Measurements from ENCODE around the gene MED27. TPM values are rescaled to one million over a fixed set of nuclear protein-coding genes. Genes with fewer than 3 reads are reported as not detected.

MED27 gene
- total RNA-seq, 1 experiment from 2014 or later, result 33.1 TPM

- Histone ChIP-seq H3K4me3 (no peak overlapping the region), H3K27me3 (replicated peaks) (no peaks in the 10 kb centered on the region), H3K27ac (no peak overlapping the region), H3K36me3 (no peaks in the 10 kb centered on the region), H3K9me3 (replicated peaks) (no peaks in the 10 kb centered on the region), H3K4me1 (replicated peaks) (no peaks in the 10 kb centered on the region)
- DNase-seq (ENCODE audit: low read depth in 1 of 2, low spot score in 2 of 2), result no peak
These were observed 214.0 kb downstream of the MED27 start for GRCh38 chr9:131865446-131866195.

GRCh38 chr9:131864531-131864930, 215.1 kb downstream of the MED27 start:
- Histone ChIP-seq H3K4me3 (no peak overlapping the region), H3K9me3 (replicated peaks) (no peaks in the 10 kb centered on the region), H3K27me3 (replicated peaks) (no peaks in the 10 kb centered on the region), H3K4me1 (replicated peaks) (no peaks in the 10 kb centered on the region), H3K27ac (no peak overlapping the region), H3K36me3 (no peaks in the 10 kb centered on the region)
- no peak for DNase-seq (ENCODE audit: low read depth in 1 of 2, low spot score in 2 of 2)

GRCh38 chr9:131863306-131863896, 216.3 kb downstream of the MED27 start:
- no peaks in the 10 kb centered on the region for H3K4me1 ChIP-seq (replicated peaks)

GRCh38 chr9:131862261-131862660, 217.4 kb downstream of the MED27 start:
- no peaks in the 10 kb centered on the region for H3K4me1 ChIP-seq (replicated peaks)
- no peak for DNase-seq (ENCODE audit: low read depth in 1 of 2, low spot score in 2 of 2)
- H3K27ac ChIP-seq, result no peak overlapping the region
- no peaks in the 10 kb centered on the region for H3K36me3 ChIP-seq
- H3K9me3 ChIP-seq (replicated peaks), result no peaks in the 10 kb centered on the region
- H3K27me3 ChIP-seq (replicated peaks), result no peaks in the 10 kb centered on the region
- H3K4me3 ChIP-seq, result no peak overlapping the region

More at GRCh38 chr9:131863306-131863896, 216.3 kb downstream of the MED27 start:
- DNase-seq (ENCODE audit: low read depth in 1 of 2, low spot score in 2 of 2), result no peak
- Histone ChIP-seq H3K27ac (no peak overlapping the region), H3K27me3 (replicated peaks) (no peaks in the 10 kb centered on the region), H3K4me3 (no peak overlapping the region), H3K36me3 (no peaks in the 10 kb centered on the region), H3K9me3 (replicated peaks) (no peaks in the 10 kb centered on the region)

GRCh38 chr9:131860430-131860829, 219.2 kb downstream of the MED27 start:
- Histone ChIP-seq H3K27me3 (replicated peaks) (no peaks in the 10 kb centered on the region), H3K36me3 (no peaks in the 10 kb centered on the region), H3K27ac (no peak overlapping the region), H3K4me3 (no peak overlapping the region), H3K4me1 (replicated peaks) (no peaks in the 10 kb centered on the region), H3K9me3 (replicated peaks) (no peaks in the 10 kb centered on the region)
- DNase-seq (ENCODE audit: low read depth in 1 of 2, low spot score in 2 of 2), result no peak

GRCh38 chr9:131858147-131858546, 221.5 kb downstream of the MED27 start:
- no peaks in the 10 kb centered on the region for H3K9me3 ChIP-seq (replicated peaks)
- H3K27ac ChIP-seq, result no peak overlapping the region
- no peaks in the 10 kb centered on the region for H3K4me1 ChIP-seq (replicated peaks)
- DNase-seq (ENCODE audit: low read depth in 1 of 2, low spot score in 2 of 2), result no peak
- no peak overlapping the region for H3K4me3 ChIP-seq
- no peaks in the 10 kb centered on the region for H3K36me3 ChIP-seq
- no peaks in the 10 kb centered on the region for H3K27me3 ChIP-seq (replicated peaks)

GRCh38 chr9:131856105-131856504, 223.6 kb downstream of the MED27 start:
- no peak overlapping the region for H3K4me3 ChIP-seq
- no peaks in the 10 kb centered on the region for H3K4me1 ChIP-seq (replicated peaks)
- H3K9me3 ChIP-seq (replicated peaks), result no peaks in the 10 kb centered on the region
- no peaks in the 10 kb centered on the region for H3K36me3 ChIP-seq
- no peaks in the 10 kb centered on the region for H3K27me3 ChIP-seq (replicated peaks)
- no peak for DNase-seq (ENCODE audit: low read depth in 1 of 2, low spot score in 2 of 2)
- no peak overlapping the region for H3K27ac ChIP-seq

GRCh38 chr9:131854896-131855613, 224.6 kb downstream of the MED27 start:
- Histone ChIP-seq H3K36me3 (no peaks in the 10 kb centered on the region), H3K4me3 (no peak overlapping the region), H3K27me3 (replicated peaks) (no peaks in the 10 kb centered on the region), H3K4me1 (replicated peaks) (no peaks in the 10 kb centered on the region), H3K9me3 (replicated peaks) (no peaks in the 10 kb centered on the region), H3K27ac (no peak overlapping the region)
- DNase-seq (ENCODE audit: low read depth in 1 of 2, low spot score in 2 of 2), result no peak

GRCh38 chr9:131854334-131854733, 225.3 kb downstream of the MED27 start:
- no peaks in the 10 kb centered on the region for H3K4me1 ChIP-seq (replicated peaks)
- no peaks in the 10 kb centered on the region for H3K27me3 ChIP-seq (replicated peaks)
- H3K36me3 ChIP-seq, result no peaks in the 10 kb centered on the region
- DNase-seq (ENCODE audit: low read depth in 1 of 2, low spot score in 2 of 2), result no peak
- no peaks in the 10 kb centered on the region for H3K9me3 ChIP-seq (replicated peaks)
- H3K4me3 ChIP-seq, result no peak overlapping the region
- no peak overlapping the region for H3K27ac ChIP-seq

- Histone ChIP-seq H3K4me3 (no peak overlapping the region), H3K27me3 (replicated peaks) (no peaks in the 10 kb centered on the region), H3K4me1 (replicated peaks) (no peaks in the 10 kb centered on the region), H3K36me3 (no peaks in the 10 kb centered on the region), H3K9me3 (replicated peaks) (no peaks in the 10 kb centered on the region), H3K27ac (no peak overlapping the region)
- no peak for DNase-seq (ENCODE audit: low read depth in 1 of 2, low spot score in 2 of 2)
These were observed 226.2 kb downstream of the MED27 start for GRCh38 chr9:131853434-131853833.

GRCh38 chr9:131851414-131851813, 228.3 kb downstream of the MED27 start:
- no peak for DNase-seq (ENCODE audit: low read depth in 1 of 2, low spot score in 2 of 2)
- H3K27ac ChIP-seq, result no peak overlapping the region
- no peaks in the 10 kb centered on the region for H3K9me3 ChIP-seq (replicated peaks)
- H3K4me3 ChIP-seq, result no peak overlapping the region
- no peaks in the 10 kb centered on the region for H3K36me3 ChIP-seq
- H3K4me1 ChIP-seq (replicated peaks), result no peaks in the 10 kb centered on the region
- H3K27me3 ChIP-seq (replicated peaks), result no peaks in the 10 kb centered on the region

GRCh38 chr9:131849391-131849790, 230.3 kb downstream of the MED27 start:
- no peaks in the 10 kb centered on the region for H3K36me3 ChIP-seq
- H3K4me3 ChIP-seq, result no peak overlapping the region
- H3K4me1 ChIP-seq (replicated peaks), result no peaks in the 10 kb centered on the region
- no peak overlapping the region for H3K27ac ChIP-seq
- DNase-seq (ENCODE audit: low read depth in 1 of 2, low spot score in 2 of 2), result no peak
- no peaks in the 10 kb centered on the region for H3K9me3 ChIP-seq (replicated peaks)
- 0 out of 2 replicates have a peak, but pooled peaks cover 3% of the 10 kb centered on the region for H3K27me3 ChIP-seq (replicated peaks)

- H3K4me3 ChIP-seq, result no peak overlapping the region
- H3K9me3 ChIP-seq (replicated peaks), result no peaks in the 10 kb centered on the region
- H3K36me3 ChIP-seq, result no peaks in the 10 kb centered on the region
- H3K27ac ChIP-seq, result no peak overlapping the region
- H3K27me3 ChIP-seq (replicated peaks), result 0 out of 2 replicates have a peak, but pooled peaks cover 3% of the 10 kb centered on the region
- DNase-seq (ENCODE audit: low read depth in 1 of 2, low spot score in 2 of 2), result no peak
- H3K4me1 ChIP-seq (replicated peaks), result no peaks in the 10 kb centered on the region
These were observed 231.0 kb downstream of the MED27 start for GRCh38 chr9:131848570-131849160.

All from SJSA1 (cell line).